K562 (cell line): ENCODE results near the gene DEFB124. TPM values are rescaled to one million over a fixed set of nuclear protein-coding genes. Genes with fewer than 3 reads are reported as not detected.

Source experiments
- CEBPB ChIP-seq: fragments of 450-650 bp; IDR thresholded peaks from 2 replicates; pipeline ENCODE4 v1.6.1; 2016; ENCODE audit warnings: missing genetic modification characterization, missing compliant biosample characterization
- CREM ChIP-seq: IDR thresholded peaks from 2 replicates; pipeline ENCODE4 v1.6.1; 2014; ENCODE audit warnings: antibody characterized with exemption, low read depth
- CTBP1 ChIP-seq: fragments of 450-650 bp; IDR thresholded peaks from 2 replicates; pipeline ENCODE4 v1.6.1; 2016; ENCODE audit warnings: borderline replicate concordance
- CTCF ChIP-seq, 3 experiments: IDR thresholded peaks in 2 of 3; conservative IDR thresholded peaks in 1 of 3; 2 replicates each; pipeline ENCODE4 v1.5.1; 2011 to 2012; ENCODE audit warnings: low read length in 3 of 3, mild to moderate bottlenecking in 3 of 3, control low read depth in 2 of 3, improper control_type of control experiment in 1 of 3, inconsistent platforms in 1 of 3, low read depth in 1 of 3, mixed read lengths in 1 of 3, moderate library complexity in 1 of 3; ENCODE audit not compliant: insufficient read depth in 2 of 3
- CXXC5 ChIP-seq: fragments of 250-450 bp; sonication (Bioruptor Pico); IDR thresholded peaks from 2 replicates; pipeline ENCODE4 v1.8.0; 2022; ENCODE audit warnings: inconsistent platforms, mild to moderate bottlenecking, moderate library complexity
- ETV6 ChIP-seq, 3 experiments: fragments of 150-350 bp in 1 of 3; sonication (generic) in 1 of 3; formaldehyde crosslinking in 1 of 3; IDR thresholded peaks; 2 replicates each; pipeline versions ENCODE4 v1.6.1 to v1.8.0; 2014 to 2022; ENCODE audit warnings: borderline replicate concordance in 2 of 3, low read depth in 2 of 3, antibody characterized with exemption in 1 of 3, low read length in 1 of 3, mild to moderate bottlenecking in 1 of 3, missing genetic modification reagents in 1 of 3
- GTF2F1 ChIP-seq: IDR thresholded peaks from 2 replicates; pipeline ENCODE4 v1.6.1; 2011; ENCODE audit warnings: low read depth, low read length, improper control_type of control experiment
- L3MBTL2 ChIP-seq: fragments of 450-650 bp; IDR thresholded peaks from 2 replicates; pipeline ENCODE4 v1.6.1; 2016; ENCODE audit warnings: mild to moderate bottlenecking, moderate library complexity
- MLLT1 ChIP-seq, 2 experiments: fragments of 450-650 bp; IDR thresholded peaks; 2 replicates each; pipeline ENCODE4 v1.6.1; 2016
- PHB2 ChIP-seq: fragments of 450-650 bp; IDR thresholded peaks from 2 replicates; pipeline ENCODE4 v1.6.1; 2017; ENCODE audit warnings: low read depth
- RAD21 ChIP-seq, 2 experiments: fragments of 250-450 bp in 1 of 2; fragments of 450-650 bp in 1 of 2; sonication (Bioruptor Pico) in 1 of 2; formaldehyde crosslinking in 1 of 2; IDR thresholded peaks in 1 of 2; conservative IDR thresholded peaks in 1 of 2; 2 replicates each; pipeline versions ENCODE4 v1.4.0 to v1.8.0; 2020 to 2022; ENCODE audit warnings: mild to moderate bottlenecking in 2 of 2, moderate library complexity in 1 of 2
- RBM39 ChIP-seq: fragments of 200-400 bp; formaldehyde crosslinking; optimal IDR thresholded peaks from 2 replicates; pipeline ENCODE3; 2018; ENCODE audit warnings: low read depth, low read length
- TEAD1 ChIP-seq, 2 experiments: fragments of 450-650 bp in 1 of 2; sonication (generic) in 1 of 2; formaldehyde crosslinking; IDR thresholded peaks; 2 replicates each; pipeline versions ENCODE4 v1.4.0 to v1.8.0; 2020 to 2022; ENCODE audit warnings: mild to moderate bottlenecking in 2 of 2, missing genetic modification reagents in 1 of 2
- USF2 ChIP-seq: sonication (generic); formaldehyde crosslinking; IDR thresholded peaks from 2 replicates; pipeline ENCODE4 v1.5.0; 2020; ENCODE audit warnings: missing genetic modification reagents
- ZFPM2 ChIP-seq: fragments of 250-450 bp; sonication (Bioruptor Pico); IDR thresholded peaks from 2 replicates; pipeline ENCODE4 v1.5.1; 2022; ENCODE audit warnings: mild to moderate bottlenecking
- ZNF75A ChIP-seq: fragments of 450-650 bp; formaldehyde crosslinking; IDR thresholded peaks from 2 replicates; pipeline ENCODE4 v1.4.0; 2020; ENCODE audit warnings: mild to moderate bottlenecking
- polyA plus RNA-seq, 8 experiments: library from polyadenylated mRNA; depleted of rRNA in 4 of 8; stranded (reverse) in 5 of 8; unstranded in 3 of 8; fragments of >200 nt; fragmentation: Nextera tagmentation in 2 of 8; fragmentation: Illumina TruSeq in 1 of 8; extraction: Ambion mirVana in 2 of 8; extraction: Trizol in 1 of 8; gene quantifications; 2 replicates each; pipeline versions ENCODE4 v1.2.1 to v1.2.3, GENCODE V29; 2011 to 2014; ENCODE audit warnings: inconsistent platforms in 1 of 8, missing spikeins in 1 of 8
- total RNA-seq, 7 experiments: library from RNA; depleted of rRNA in 6 of 7; stranded (reverse); fragments of >200 nt in 6 of 7; fragmentation: Illumina TruSeq in 2 of 7; extraction: Trizol in 2 of 7; gene quantifications; 2 replicates each; pipeline versions ENCODE4 v1.2.1 to v1.2.3, GENCODE V29; 2011 to 2021; ENCODE audit warnings: low replicate concordance in 1 of 7
- TF ChIP-seq, protein P1 (sequence below), 2 experiments: fragments of 450-650 bp in 1 of 2; sonication (generic) in 1 of 2; formaldehyde crosslinking in 1 of 2; IDR thresholded peaks in 1 of 2; conservative IDR thresholded peaks in 1 of 2; 2 replicates each; pipeline versions ENCODE4 v1.6.1 to v1.8.1; 2016 to 2023; ENCODE audit warnings: mild to moderate bottlenecking in 2 of 2, moderate library complexity in 2 of 2, inconsistent platforms in 1 of 2, missing genetic modification reagents in 1 of 2

DEFB124 gene
- total and polyA plus RNA-seq, 9 of the 15 experiments (the other 6 are each of a cell fraction or from before 2014, with no cell fraction given) = not detected

GRCh38 chr20:31494131-31494530 is 19.2 kb upstream of the DEFB124 start (continued):
- peak; percentile 74 for TF ChIP-seq USF2 (CRISPR knock-in tag)
- TF ChIP-seq ZFPM2 (CRISPR knock-in tag) = no peak
- peak; percentile 79 for TF ChIP-seq CTBP1
- TF ChIP-seq RAD21 (CRISPR knock-in tag; conservative IDR thresholded peaks at IDR 0.05 in 1 of 2, IDR thresholded peaks at IDR 0.05 in 1 of 2) = peak in 1 of 2 experiments; percentile 40; a peak in 2 of 4 replicates
- TF ChIP-seq, protein P1, sequence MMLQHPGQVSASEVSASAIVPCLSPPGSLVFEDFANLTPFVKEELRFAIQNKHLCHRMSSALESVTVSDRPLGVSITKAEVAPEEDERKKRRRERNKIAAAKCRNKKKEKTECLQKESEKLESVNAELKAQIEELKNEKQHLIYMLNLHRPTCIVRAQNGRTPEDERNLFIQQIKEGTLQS (IDR thresholded peaks at IDR 0.05) = peak; percentile 84
- TF ChIP-seq, protein P1 (CRISPR knock-in tag; conservative IDR thresholded peaks at IDR 0.05) = no peak
- peak; percentile 66 to 82 (median 80) for TF ChIP-seq CTCF (IDR thresholded peaks at IDR 0.05 in 2 of 3, conservative IDR thresholded peaks at IDR 0.05 in 1 of 3; ENCODE audit: insufficient read depth in 2 of 3, low read depth in 1 of 3, low read length in 3 of 3)
- no peak for TF ChIP-seq PHB2
- TF ChIP-seq CREM = peak; percentile 31; the same call in 1 of the 2 replicates
- TF ChIP-seq CXXC5 = no peak
- TF ChIP-seq CEBPB = peak; percentile 70
- TF ChIP-seq ETV6 (IDR thresholded peaks at IDR 0.05; ENCODE audit: borderline replicate concordance in 1 of 2, low read depth in 2 of 2, low read length in 1 of 2) = no peak
- no peak for TF ChIP-seq ETV6 (CRISPR knock-in tag; IDR thresholded peaks at IDR 0.05; ENCODE audit: borderline replicate concordance)
- TF ChIP-seq MLLT1 (IDR thresholded peaks at IDR 0.05) = peak in 1 of 2 experiments; percentile 81; a peak in 2 of 4 replicates
- TF ChIP-seq GTF2F1 = no peak
- TF ChIP-seq ZNF75A (CRISPR knock-in tag) = no peak
- TF ChIP-seq RBM39 = no peak
- peak; percentile 57 for TF ChIP-seq L3MBTL2
- TF ChIP-seq TEAD1 (CRISPR knock-in tag; IDR thresholded peaks at IDR 0.05) = peak; percentile 100
